Right ventricle myocardium superior (tissue), 1 donor: Measurements from ENCODE around the gene PSMD5. TPM values are rescaled to one million over a fixed set of nuclear protein-coding genes. Genes with fewer than 3 reads are reported as not detected.
A peak's percentile ranks its signal among the peaks of the same experiment; 100 is the strongest.
"Not testable (repeated sequence)": the region's sequence is repeated elsewhere in the genome, so short reads cannot be mapped to it uniquely, and the experiment has no call there.

ENCODE experiments used
- ATAC-seq: fragments of 200-7000 bp; cut with Tn5 transposase; one replicate; pipeline ENCODE4 v1.9.1; 2020; ENCODE audit warnings: mild to moderate bottlenecking; ENCODE audit not compliant: poor library complexity
- DNase-seq: peaks from one replicate; pipeline ENCODE4 v3.0.0-alpha.2; 2020
- intact Hi-C: fragments of 100-400 bp; cut with DNase I; formaldehyde crosslinking; loops from one replicate; pipeline ENCODE4 v1.11.2; 2022
- total RNA-seq: library from RNA; stranded (reverse); fragmentation: NEBNext Ultra II Directional; extraction: Animal tissue kit (Norgen Biotek cat#: 25700); gene quantifications from one replicate; pipeline ENCODE4 v1.2.1, GENCODE V29; 2021
- donor health status: DM: no; HTN: yes; CAD: no; lungs with severe emphysema.

The PSMD5 gene
- total RNA-seq, 1 donor from 2014 or later: 14.3 TPM

- DNase-seq: no peak
- intact Hi-C loops: no loop called here
- ATAC-seq: no peak
Observed at GRCh38 chr9:120833325-120833724, 9.4 kb downstream of the PSMD5 start.

GRCh38 chr9:120832807-120833206, 9.9 kb downstream of the PSMD5 start:
- DNase-seq: no peak
- no peak for ATAC-seq
- intact Hi-C loops: no loop called here

- DNase-seq (no peak), ATAC-seq (no peak)
- intact Hi-C loops: no loop called here
Observed at GRCh38 chr9:120830865-120831264, 11.9 kb downstream of the PSMD5 start.

GRCh38 chr9:120830151-120830550, 12.6 kb downstream of the PSMD5 start:
- DNase-seq (no peak), ATAC-seq (no peak)
- intact Hi-C loops: no loop called here

GRCh38 chr9:120829650-120830049, 13.1 kb downstream of the PSMD5 start:
- no peak for ATAC-seq
- intact Hi-C loops: no loop called here
- DNase-seq: no peak

GRCh38 chr9:120820095-120820494, 22.6 kb downstream of the PSMD5 start:
- no peak for DNase-seq
- ATAC-seq: no peak
- intact Hi-C loops: no loop called here

- intact Hi-C loops: no loop called here
- ATAC-seq (no peak), DNase-seq (no peak)
Observed at GRCh38 chr9:120818595-120818994, 24.1 kb downstream of the PSMD5 start.

GRCh38 chr9:120815075-120815474, 27.6 kb downstream of the PSMD5 start:
- no peak for ATAC-seq
- DNase-seq: no peak
- intact Hi-C loops: no loop called here

GRCh38 chr9:120808931-120809330, 33.8 kb downstream of the PSMD5 start:
- intact Hi-C loops: no loop called here
- ATAC-seq (no peak), DNase-seq (no peak)

GRCh38 chr9:120807607-120808379, 34.9 kb downstream of the PSMD5 start:
- intact Hi-C loops: no loop called here
- ATAC-seq (no peak), DNase-seq (no peak)

- intact Hi-C loops, ATAC-seq, DNase-seq: not testable (repeated sequence)
Observed at GRCh38 chr9:120804784-120805363, 37.8 kb downstream of the PSMD5 start.

GRCh38 chr9:120801441-120801840, 41.3 kb downstream of the PSMD5 start:
- ATAC-seq (no peak), DNase-seq (no peak)
- intact Hi-C loops: no loop called here

- intact Hi-C loops: no loop called here
Observed at GRCh38 chr9:120792898-120793765, 49.6 kb downstream of the PSMD5 start, which contains the start of gene FBXW2. FBXW2 (minus strand) TSS chr9:120793416; CDS start chr9:120788258, 5,158 bp downstream.

GRCh38 chr9:120791161-120791560, 51.6 kb downstream of the PSMD5 start:
- intact Hi-C loops: no loop called here
- DNase-seq: no peak

More at GRCh38 chr9:120792898-120793765, 49.6 kb downstream of the PSMD5 start, which contains the start of gene FBXW2:
- ATAC-seq: peak; percentile 100
- peak; percentile 96 for DNase-seq

GRCh38 chr9:120787933-120788332, 54.8 kb downstream of the PSMD5 start:
- intact Hi-C loops: no loop called here
- DNase-seq (no peak), ATAC-seq (no peak)

More at GRCh38 chr9:120791161-120791560, 51.6 kb downstream of the PSMD5 start:
- no peak for ATAC-seq

GRCh38 chr9:120783602-120784047, 59.1 kb downstream of the PSMD5 start:
- no peak for ATAC-seq
- DNase-seq: no peak
- intact Hi-C loops: no loop called here

- DNase-seq (no peak), ATAC-seq (no peak)
- intact Hi-C loops: no loop called here
Observed at GRCh38 chr9:120781236-120781635, 61.5 kb downstream of the PSMD5 start.

GRCh38 chr9:120780367-120780766, 62.4 kb downstream of the PSMD5 start:
- DNase-seq (no peak), ATAC-seq (no peak)
- intact Hi-C loops: no loop called here

GRCh38 chr9:120779227-120779626, 63.5 kb downstream of the PSMD5 start:
- no peak for DNase-seq
- no peak for ATAC-seq
- intact Hi-C loops: no loop called here
